H9 (cell line): ENCODE results near the gene ALKBH4. TPM values are rescaled to one million over a fixed set of nuclear protein-coding genes. Genes with fewer than 3 reads are reported as not detected.
A peak's percentile ranks its signal among the peaks of the same experiment; 100 is the strongest.
"Not testable (repeated sequence)": the region's sequence is repeated elsewhere in the genome, so short reads cannot be mapped to it uniquely, and the experiment has no call there.

ENCODE experiments used
- DNase-seq: peaks from one replicate; pipeline ENCODE4 v3.0.0-alpha.2; 2017
- H2AFZ ChIP-seq: one replicate; pipeline ENCODE4 v1.6.1; 2013; ENCODE audit warnings: mild to moderate bottlenecking, low read length, control low read depth, moderate library complexity
- H2AK5ac ChIP-seq: 2 replicates; pipeline ENCODE4 v1.6.1; 2013; ENCODE audit warnings: low read length, control low read depth, mixed read lengths; ENCODE audit not compliant: insufficient read length
- H2BK120ac ChIP-seq: one replicate; pipeline ENCODE4 v1.6.1; 2013; ENCODE audit warnings: low read depth, mild to moderate bottlenecking, low read length, control low read depth, inconsistent platforms; ENCODE audit not compliant: poor library complexity, severe bottlenecking
- H2BK12ac ChIP-seq: 2 replicates; pipeline ENCODE4 v1.6.1; 2013; ENCODE audit warnings: low read length, control low read depth, mixed read lengths, low read depth; ENCODE audit not compliant: insufficient read length
- H2BK15ac ChIP-seq: 2 replicates; pipeline ENCODE4 v1.6.1; 2013; ENCODE audit warnings: low read depth, low read length, control low read depth
- H2BK20ac ChIP-seq: one replicate; pipeline ENCODE4 v1.6.1; 2013; ENCODE audit warnings: low read depth, mild to moderate bottlenecking, low read length, control low read depth, inconsistent platforms; ENCODE audit not compliant: poor library complexity, severe bottlenecking
- H2BK5ac ChIP-seq: 2 replicates; pipeline ENCODE4 v1.6.1; 2013; ENCODE audit warnings: low read length, control low read depth, mixed read lengths; ENCODE audit not compliant: insufficient read length
- H3K14ac ChIP-seq: 2 replicates; pipeline ENCODE4 v1.6.1; 2013; ENCODE audit warnings: low read length, control low read depth; ENCODE audit not compliant: insufficient read depth
- H3K18ac ChIP-seq: 2 replicates; pipeline ENCODE4 v1.6.1; 2013; ENCODE audit warnings: low read depth, mild to moderate bottlenecking, mixed read lengths, low read length, control low read depth; ENCODE audit not compliant: insufficient read length
- H3K23ac ChIP-seq: 2 replicates; pipeline ENCODE4 v1.6.1; 2013; ENCODE audit warnings: low read length, control low read depth, mixed read lengths, low read depth; ENCODE audit not compliant: insufficient read length
- H3K23me2 ChIP-seq: 2 replicates; pipeline ENCODE4 v1.6.1; 2013; ENCODE audit warnings: low read depth, mild to moderate bottlenecking, mixed read lengths, low read length, control low read depth; ENCODE audit not compliant: insufficient read length, poor library complexity, severe bottlenecking
- H3K27ac ChIP-seq: 2 replicates; pipeline ENCODE4 v1.5.1; 2013; ENCODE audit warnings: low read length, control low read depth, mixed read lengths, low read depth; ENCODE audit not compliant: insufficient read length
- H3K27me3 ChIP-seq: 2 replicates; pipeline ENCODE4 v1.6.1; 2013; ENCODE audit warnings: low read length, control low read depth, inconsistent platforms; ENCODE audit not compliant: insufficient read depth
- H3K4ac ChIP-seq: 2 replicates; pipeline ENCODE4 v1.6.1; 2013; ENCODE audit warnings: low read depth, mild to moderate bottlenecking, control low read depth, inconsistent platforms, low read length, moderate library complexity
- H3K4me1 ChIP-seq: 2 replicates; pipeline ENCODE4 v1.6.1; 2013; ENCODE audit warnings: low read length, control low read depth, inconsistent platforms; ENCODE audit not compliant: insufficient read depth
- H3K4me2 ChIP-seq: 2 replicates; pipeline ENCODE4 v1.6.1; 2013; ENCODE audit warnings: low read length, control low read depth, mixed read lengths; ENCODE audit not compliant: insufficient read length, insufficient read depth
- H3K56ac ChIP-seq: 2 replicates; pipeline ENCODE4 v1.6.1; 2013; ENCODE audit warnings: low read depth, mild to moderate bottlenecking, mixed read lengths, low read length, control low read depth; ENCODE audit not compliant: insufficient read length
- H3K79me1 ChIP-seq: 2 replicates; pipeline ENCODE4 v1.6.1; 2013; ENCODE audit warnings: low read depth, mild to moderate bottlenecking, moderate library complexity, low read length, control low read depth, inconsistent platforms; ENCODE audit not compliant: insufficient read depth, poor library complexity, severe bottlenecking
- H3K79me2 ChIP-seq: 2 replicates; pipeline ENCODE4 v1.6.1; 2013; ENCODE audit warnings: low read length, control low read depth, inconsistent platforms; ENCODE audit not compliant: insufficient read depth
- H3K9ac ChIP-seq: 2 replicates; pipeline ENCODE4 v1.6.1; 2013; ENCODE audit warnings: low read length, control low read depth, mixed read lengths; ENCODE audit not compliant: insufficient read length; ENCODE audit errors: extremely low read depth
- H3K9me3 ChIP-seq: one replicate; pipeline ENCODE4 v1.6.1; 2013; ENCODE audit warnings: low read depth, low read length, inconsistent platforms; ENCODE audit not compliant: control insufficient read depth
- H3T11ph ChIP-seq: one replicate; pipeline ENCODE4 v1.6.1; 2013; ENCODE audit warnings: mild to moderate bottlenecking, low read length, control low read depth, inconsistent platforms
- H4K20me1 ChIP-seq: one replicate; pipeline ENCODE4 v1.6.1; 2013; ENCODE audit not compliant: control insufficient read depth, insufficient read length, insufficient read depth
- H4K5ac ChIP-seq: 2 replicates; pipeline ENCODE4 v1.6.1; 2013; ENCODE audit warnings: low read depth, mild to moderate bottlenecking, mixed read lengths, low read length, control low read depth; ENCODE audit not compliant: insufficient read length
- H4K8ac ChIP-seq: replicated peaks from 2 replicates; pipeline ENCODE4 v1.6.1; 2013; ENCODE audit warnings: low read length, control low read depth, mixed read lengths, low read depth; ENCODE audit not compliant: insufficient read length
- H4K91ac ChIP-seq: 2 replicates; pipeline ENCODE4 v1.6.1; 2013; ENCODE audit warnings: low read depth, mild to moderate bottlenecking, moderate library complexity, mixed read lengths, low read length, control low read depth; ENCODE audit not compliant: insufficient read length
- H3K27ac Mint-ChIP-seq, 3 experiments: 2 replicates in 2 of 3; 3 replicates in 1 of 3; pipeline ENCODE4 v1.8.0; 2020 to 2021; ENCODE audit warnings: mixed read lengths in 3 of 3, mild to moderate bottlenecking in 1 of 3, moderate library complexity in 1 of 3
- H3K27me3 Mint-ChIP-seq: 2 replicates; pipeline ENCODE4 v1.8.0; 2021; ENCODE audit warnings: low read depth, mild to moderate bottlenecking, moderate library complexity, mixed read lengths
- H3K36me3 Mint-ChIP-seq, 3 experiments: 2 replicates in 2 of 3; 3 replicates in 1 of 3; pipeline ENCODE4 v1.8.0; 2020 to 2021; ENCODE audit warnings: low read depth in 3 of 3, mixed read lengths in 3 of 3; ENCODE audit not compliant: insufficient read depth in 1 of 3
- H3K4me1 Mint-ChIP-seq, 2 experiments: 2 replicates each; pipeline ENCODE4 v1.8.0; 2020; ENCODE audit warnings: mixed read lengths in 2 of 2
- H3K4me3 Mint-ChIP-seq, 2 experiments: 2 replicates in 1 of 2; 3 replicates in 1 of 2; pipeline ENCODE4 v1.8.0; 2020 to 2021; ENCODE audit warnings: mild to moderate bottlenecking in 2 of 2, mixed read lengths in 2 of 2, moderate library complexity in 1 of 2
- H3K9me3 Mint-ChIP-seq, 2 experiments: 2 replicates in 1 of 2; 3 replicates in 1 of 2; pipeline ENCODE4 v1.8.0; 2020; ENCODE audit warnings: mild to moderate bottlenecking in 2 of 2, mixed read lengths in 2 of 2, moderate library complexity in 1 of 2
- WGBS: extraction: QIAGEN DNeasy Blood & Tissue Kit; methylation state at CpG from one replicate; pipeline ENCODE4 v1.1.7; 2013; ENCODE audit warnings: missing lambda C conversion rate, low lambda C conversion rate, mixed read lengths; ENCODE audit not compliant: insufficient read length; ENCODE audit errors: extremely low coverage; 5-methylcytosine and 5-hydroxymethylcytosine counted together
- total RNA-seq: library from RNA; stranded (reverse); gene quantifications from 2 replicates; pipeline ENCODE4 v1.2.1, GENCODE V29; 2021
- TF ChIP-seq, protein P1 (sequence below): fragments of 200-600 bp; sonication (generic); conservative IDR thresholded peaks from 3 replicates; pipeline ENCODE4 v1.8.0; 2021; ENCODE audit warnings: antibody characterized with exemption, mild to moderate bottlenecking

ALKBH4 gene
- total RNA-seq, 1 experiment from 2014 or later: 23.9 TPM

DNA sequence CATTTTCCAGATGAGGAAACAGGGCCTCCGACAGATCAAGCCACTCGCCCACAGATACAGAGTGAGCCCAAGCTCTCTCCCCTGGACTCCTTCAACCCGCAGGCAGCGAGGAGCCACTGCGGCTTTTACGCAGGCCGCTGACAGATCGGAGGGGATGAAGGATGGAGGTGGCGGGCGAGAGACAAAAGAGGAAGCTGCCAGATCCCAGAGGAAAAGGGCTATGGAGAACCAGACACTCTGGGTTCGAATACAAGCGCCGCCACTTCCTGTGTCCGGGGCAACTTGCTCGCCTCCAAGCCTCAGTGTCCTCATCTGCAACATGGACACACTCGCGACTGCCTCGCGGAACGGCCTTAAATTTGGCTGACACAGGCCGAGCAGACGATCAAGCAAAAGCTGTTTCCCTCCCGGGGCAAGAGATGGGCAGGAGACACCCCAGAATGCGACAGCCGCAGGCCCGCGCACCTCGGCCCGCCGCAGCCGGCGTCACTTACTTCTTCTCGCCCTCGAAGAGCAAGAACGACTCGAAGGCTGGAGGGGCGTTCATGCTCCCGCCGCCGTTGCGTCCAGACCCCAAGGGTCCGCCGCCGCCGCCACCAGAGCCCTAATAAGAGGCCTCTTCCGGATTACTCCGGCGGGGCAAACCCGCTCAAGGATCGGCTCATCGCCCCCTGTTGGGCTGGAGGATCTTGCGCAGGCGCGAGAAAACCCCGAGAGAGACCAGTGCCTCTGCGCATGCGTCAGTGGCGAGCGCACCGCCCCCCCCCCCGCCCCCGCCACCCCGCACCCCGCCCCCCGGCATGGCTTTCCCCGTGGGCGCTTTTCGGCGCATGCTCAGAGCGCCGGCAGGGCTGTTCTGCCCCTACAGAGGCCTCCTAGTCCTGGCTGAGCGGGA is 13.9 kb upstream of the ALKBH4 start, which contains the start of gene POLR2J:
POLR2J (minus strand) TSS at position 609 of the 895 bp plus-strand sequence; CDS start at position 547, 62 bp downstream.
- H3K23me2 ChIP-seq, H4K91ac ChIP-seq, H4K20me1 ChIP-seq, H2BK120ac ChIP-seq, H3K4me1 ChIP-seq, H4K5ac ChIP-seq, H2BK15ac ChIP-seq, H2AK5ac ChIP-seq, H2BK12ac ChIP-seq, H3K23ac ChIP-seq, H2BK5ac ChIP-seq, H3K27ac Mint-ChIP-seq, H3K36me3 Mint-ChIP-seq, H3K9ac ChIP-seq, H3K4ac ChIP-seq, H3K9me3 ChIP-seq, H3K79me2 ChIP-seq, H2BK20ac ChIP-seq, H3K79me1 ChIP-seq, H3K9me3 Mint-ChIP-seq, H3K18ac ChIP-seq, H3T11ph ChIP-seq, H3K4me1 Mint-ChIP-seq, H3K27me3 ChIP-seq, H3K4me2 ChIP-seq, H3K27me3 Mint-ChIP-seq, H4K8ac ChIP-seq, H3K56ac ChIP-seq, H3K14ac ChIP-seq, H3K27ac ChIP-seq, H2AFZ ChIP-seq: not testable (repeated sequence)
- TF ChIP-seq, protein P1, sequence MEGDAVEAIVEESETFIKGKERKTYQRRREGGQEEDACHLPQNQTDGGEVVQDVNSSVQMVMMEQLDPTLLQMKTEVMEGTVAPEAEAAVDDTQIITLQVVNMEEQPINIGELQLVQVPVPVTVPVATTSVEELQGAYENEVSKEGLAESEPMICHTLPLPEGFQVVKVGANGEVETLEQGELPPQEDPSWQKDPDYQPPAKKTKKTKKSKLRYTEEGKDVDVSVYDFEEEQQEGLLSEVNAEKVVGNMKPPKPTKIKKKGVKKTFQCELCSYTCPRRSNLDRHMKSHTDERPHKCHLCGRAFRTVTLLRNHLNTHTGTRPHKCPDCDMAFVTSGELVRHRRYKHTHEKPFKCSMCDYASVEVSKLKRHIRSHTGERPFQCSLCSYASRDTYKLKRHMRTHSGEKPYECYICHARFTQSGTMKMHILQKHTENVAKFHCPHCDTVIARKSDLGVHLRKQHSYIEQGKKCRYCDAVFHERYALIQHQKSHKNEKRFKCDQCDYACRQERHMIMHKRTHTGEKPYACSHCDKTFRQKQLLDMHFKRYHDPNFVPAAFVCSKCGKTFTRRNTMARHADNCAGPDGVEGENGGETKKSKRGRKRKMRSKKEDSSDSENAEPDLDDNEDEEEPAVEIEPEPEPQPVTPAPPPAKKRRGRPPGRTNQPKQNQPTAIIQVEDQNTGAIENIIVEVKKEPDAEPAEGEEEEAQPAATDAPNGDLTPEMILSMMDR: peak; percentile 33; the same call in 1 of the 3 replicates
- DNase-seq: peak; percentile 54
- no CpG with 5 or more reads among the region's 72 CpGs for WGBS
- H3K4me3 Mint-ChIP-seq: peak within 1 kb of the TSS; percentile 83 to 85

DNA sequence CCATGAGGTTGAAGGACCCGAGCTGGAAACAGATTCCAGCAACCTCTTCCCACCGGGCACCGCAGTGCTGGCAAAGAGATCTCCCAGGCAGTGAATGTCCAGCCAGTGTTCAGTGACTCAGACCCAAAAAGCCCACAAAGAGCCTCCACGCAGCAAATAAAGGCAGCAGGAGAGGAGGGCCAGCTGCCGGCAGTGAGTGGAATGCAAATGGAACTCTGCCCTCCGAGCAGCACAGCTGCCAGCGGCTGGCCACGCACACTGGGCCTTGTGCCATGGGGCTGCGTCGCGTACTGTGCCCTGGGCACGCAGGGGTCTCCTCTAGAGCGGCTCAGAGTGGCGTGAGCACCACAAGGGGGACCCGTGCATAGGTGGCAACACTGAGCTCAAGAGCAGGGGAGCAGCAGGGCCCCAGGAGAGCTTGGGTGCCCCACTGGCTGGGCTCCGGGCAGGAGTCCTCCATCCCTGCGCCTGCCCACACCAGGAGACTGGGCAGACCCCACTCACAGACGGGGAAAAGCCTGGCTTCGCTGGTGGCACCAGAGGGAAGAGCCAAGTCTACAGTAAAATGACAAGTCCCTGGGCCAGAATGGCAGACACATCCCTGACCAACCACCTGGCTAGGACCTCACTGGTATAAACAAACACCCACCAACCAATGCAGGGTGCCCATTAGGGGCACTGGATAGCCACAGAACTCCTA is 10.2 kb upstream of the ALKBH4 start:
- H3T11ph ChIP-seq, H2BK5ac ChIP-seq, H4K8ac ChIP-seq, H4K91ac ChIP-seq, H3K27me3 Mint-ChIP-seq, DNase-seq, H2BK15ac ChIP-seq, H3K9ac ChIP-seq, H3K56ac ChIP-seq, H3K4me1 Mint-ChIP-seq, H3K23me2 ChIP-seq, H3K4me3 Mint-ChIP-seq, H2BK20ac ChIP-seq, H2BK120ac ChIP-seq, H3K18ac ChIP-seq, H4K20me1 ChIP-seq, H3K4me2 ChIP-seq, H2AFZ ChIP-seq, H3K14ac ChIP-seq, H3K79me1 ChIP-seq, H2AK5ac ChIP-seq, H3K27ac ChIP-seq, H3K4me1 ChIP-seq, H3K27me3 ChIP-seq, H2BK12ac ChIP-seq, H3K9me3 ChIP-seq, H3K79me2 ChIP-seq, H3K9me3 Mint-ChIP-seq, H4K5ac ChIP-seq, H3K27ac Mint-ChIP-seq, H3K23ac ChIP-seq, H3K4ac ChIP-seq: not testable (repeated sequence)
- no CpG with 5 or more reads among the region's 19 CpGs for WGBS
- H3K36me3 Mint-ChIP-seq: peaks cover 12 to 20% (median 19%) of the 10 kb centered on the region in 3 experiments; a peak in 6 of 7 replicates
